Activated T-cell treated with anti-CD3 and anti-CD28 coated beads for 48 hours (primary cell): ENCODE results near the gene TNNI2.
A peak's percentile ranks its signal among the peaks of the same experiment; 100 is the strongest.

Source experiments
- DNase-seq: peaks from one replicate; pipeline ENCODE4 v3.0.0-alpha.2; 2020; ENCODE audit warnings: low read depth

The TNNI2 gene

GRCh38 chr11:1847006-1847735 is 8.4 kb downstream of the TNNI2 start:
- DNase-seq: no peak

DNA sequence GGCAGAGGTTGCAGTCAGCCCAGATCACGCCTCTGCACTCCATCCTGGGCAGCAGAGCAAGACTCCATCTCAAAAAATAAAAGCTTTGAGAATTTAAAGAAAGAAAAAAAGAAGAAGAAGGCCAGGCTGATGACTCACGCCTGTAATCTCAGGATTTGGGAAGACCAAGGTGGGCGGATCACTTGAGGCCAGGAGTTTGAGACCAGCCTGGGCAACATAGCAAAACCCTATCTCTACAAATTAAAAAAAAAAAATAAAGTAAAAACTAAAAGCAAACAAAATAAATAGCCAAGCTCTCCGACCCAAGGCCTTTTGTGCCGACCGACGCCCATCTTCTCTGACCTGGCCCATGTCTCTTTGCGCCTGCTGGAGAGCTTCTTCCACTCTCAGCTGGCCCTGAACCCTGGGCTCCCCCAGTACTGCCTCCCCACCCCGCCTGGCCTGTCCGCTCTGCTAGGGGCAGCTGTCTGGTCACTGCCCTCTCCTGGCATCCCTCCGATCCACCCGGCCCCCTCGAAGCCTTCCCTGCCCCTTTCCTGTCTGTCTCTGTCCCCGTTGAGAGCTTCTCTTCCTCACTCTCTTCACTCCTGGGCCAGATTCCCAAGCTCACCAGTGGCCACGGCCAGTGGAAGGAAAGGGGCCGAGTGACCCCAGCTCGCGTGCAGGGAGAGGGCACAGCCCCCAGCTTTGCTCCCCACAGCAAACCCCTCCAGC is 9.3 kb downstream of the TNNI2 start:
- DNase-seq: no peak

DNA sequence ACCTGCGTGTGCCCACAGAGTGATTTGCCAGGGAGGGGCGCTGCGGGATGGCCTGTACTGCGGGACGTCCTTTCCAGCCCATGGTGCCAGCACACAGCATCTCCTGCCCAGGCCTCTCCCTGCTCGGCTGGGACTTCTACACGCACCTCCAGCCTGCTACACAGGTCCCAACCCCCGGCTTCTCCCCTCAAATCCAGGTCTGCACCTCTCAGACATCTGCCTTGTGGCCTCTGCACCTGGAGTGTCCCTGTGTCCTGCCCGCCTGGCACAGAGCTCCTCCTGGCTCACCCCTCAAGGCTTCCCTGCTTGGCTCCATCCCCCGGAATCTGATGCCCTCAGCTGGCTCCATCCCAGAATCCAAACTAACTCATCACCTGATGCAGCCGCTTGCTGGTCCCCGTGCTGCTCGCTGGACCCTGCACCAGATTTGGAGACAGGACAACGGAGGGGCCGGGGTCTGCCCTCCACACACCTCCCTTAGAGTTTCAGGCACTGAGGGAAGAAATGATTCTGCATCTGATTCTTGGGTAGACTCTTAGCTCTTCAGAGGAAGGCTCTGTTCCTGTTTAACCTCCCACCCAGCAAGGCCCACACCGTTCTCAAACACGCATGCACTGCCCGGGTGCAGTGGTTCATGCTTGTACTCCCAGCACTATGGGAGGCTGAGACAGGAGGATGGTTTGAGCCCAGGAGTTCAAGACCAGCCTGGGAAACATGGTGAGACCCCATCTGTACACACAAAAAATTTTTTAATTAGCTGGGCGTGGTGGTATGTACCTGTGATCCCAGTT is 10.1 kb downstream of the TNNI2 start:
- no peak for DNase-seq

DNA sequence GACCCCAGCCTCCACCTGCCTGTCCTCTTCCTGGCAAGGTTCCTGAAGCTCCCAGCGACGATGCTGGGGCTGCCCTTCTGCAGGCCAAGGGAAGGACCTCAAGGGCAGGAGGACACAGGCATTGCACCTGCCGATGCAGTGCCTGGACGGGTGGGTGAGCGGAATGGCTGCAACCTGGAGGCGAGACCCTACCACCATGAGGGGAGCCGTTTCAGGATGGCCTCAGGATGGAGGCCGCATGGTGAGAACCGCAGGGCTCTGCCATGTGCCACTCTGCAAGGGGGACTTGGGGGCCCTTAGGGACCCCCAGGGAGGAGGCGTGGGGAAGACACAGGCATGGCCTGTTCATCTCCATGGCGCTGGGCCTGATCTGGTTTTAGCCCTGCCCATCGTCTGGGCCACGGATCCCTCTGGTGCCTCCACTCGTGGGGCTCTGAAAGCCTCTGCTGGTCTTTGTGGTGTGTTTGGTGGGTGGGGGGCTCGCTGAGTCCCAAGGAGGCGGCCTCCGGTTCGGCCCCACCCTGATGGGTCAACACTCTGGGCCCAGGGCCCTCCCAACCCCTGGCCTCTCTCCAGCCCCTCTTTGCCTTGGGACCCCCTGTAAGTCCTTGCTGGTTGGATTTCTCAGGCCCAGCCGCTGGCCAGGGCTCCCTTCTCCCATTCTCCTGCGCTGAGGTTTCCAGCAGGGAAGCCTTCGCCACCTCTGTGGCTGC is 12.8 kb downstream of the TNNI2 start:
- no peak for DNase-seq

GRCh38 chr11:1852271-1852876 is 13.6 kb downstream of the TNNI2 start:
- DNase-seq: no peak

DNA sequence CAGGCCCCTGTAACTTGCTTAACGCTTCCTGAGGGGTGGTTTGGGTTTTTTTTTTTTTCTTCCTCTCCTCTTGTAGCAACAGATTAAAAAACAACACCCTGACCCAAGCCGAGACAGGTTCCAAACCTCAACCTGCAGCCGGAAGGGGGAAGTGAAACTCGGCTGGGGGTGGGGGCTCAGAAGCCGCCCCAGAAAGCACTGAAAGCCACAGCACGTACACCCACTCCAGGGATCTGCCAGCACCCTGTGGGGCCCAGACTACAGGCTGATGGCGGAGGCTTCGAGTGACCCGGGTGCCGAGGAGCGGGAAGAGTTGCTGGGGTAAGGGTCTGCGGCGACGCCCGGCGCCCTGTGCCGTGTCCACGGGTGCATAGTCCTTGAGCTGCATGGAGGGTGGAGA is 14.1 kb downstream of the TNNI2 start, which contains the start of gene LSP1:
LSP1 (plus strand) TSS at position 208 of the 400 bp plus-strand sequence; CDS start at position 269, 61 bp downstream.
- DNase-seq: peak; percentile 79

- DNase-seq: no peak
These were observed 14.8 kb downstream of the TNNI2 start for GRCh38 chr11:1853376-1854131.

GRCh38 chr11:1854132-1854948 is 15.6 kb downstream of the TNNI2 start:
- no peak for DNase-seq

DNA sequence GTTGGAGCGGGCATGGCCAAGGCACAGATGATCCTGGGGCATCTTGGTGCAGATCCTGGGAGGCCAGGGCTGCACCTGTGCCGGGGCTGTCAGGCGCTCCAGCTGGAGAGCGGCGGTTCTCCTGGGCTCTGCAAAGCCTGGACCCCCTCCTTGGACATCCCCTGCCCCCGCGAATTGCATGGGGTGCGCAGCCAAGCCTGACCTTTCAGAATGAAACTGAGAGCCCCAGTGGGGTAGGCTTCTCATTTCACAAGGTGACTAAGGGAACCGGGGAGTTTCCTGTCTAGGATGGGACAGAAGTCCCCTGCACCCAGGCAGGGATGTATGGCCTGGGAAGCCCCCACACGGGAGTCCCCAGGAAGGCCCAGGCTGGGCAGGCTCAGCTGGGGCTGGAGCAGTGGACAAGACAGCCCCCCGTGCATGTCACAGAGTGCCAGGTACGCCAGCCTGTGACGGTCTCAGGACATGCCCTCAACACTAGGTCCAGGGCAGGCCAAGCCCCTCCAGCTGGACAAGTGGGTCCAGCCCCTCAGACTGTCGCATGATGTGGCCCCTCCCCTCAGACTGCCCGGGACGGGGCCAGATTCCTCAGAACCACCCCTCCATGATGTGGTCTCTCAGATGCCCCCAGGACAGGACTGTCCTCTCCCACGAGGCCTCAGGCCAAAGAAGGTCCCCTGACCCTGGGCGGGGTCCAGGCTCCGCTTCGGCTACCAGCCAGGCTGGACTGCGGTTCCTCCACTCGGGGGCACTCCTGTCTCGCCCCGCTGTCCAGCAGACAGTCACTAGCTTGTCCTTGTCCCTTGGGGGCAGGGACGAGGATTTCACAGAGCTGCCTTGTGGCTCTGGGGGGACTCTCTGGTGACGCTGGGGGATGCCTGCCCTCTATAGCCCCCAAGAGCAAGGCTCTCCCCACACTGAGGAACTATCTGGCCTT is 16.4 kb downstream of the TNNI2 start:
- peak; percentile 41 for DNase-seq

GRCh38 chr11:1855886-1856265 is 17.1 kb downstream of the TNNI2 start:
- no peak for DNase-seq

DNA sequence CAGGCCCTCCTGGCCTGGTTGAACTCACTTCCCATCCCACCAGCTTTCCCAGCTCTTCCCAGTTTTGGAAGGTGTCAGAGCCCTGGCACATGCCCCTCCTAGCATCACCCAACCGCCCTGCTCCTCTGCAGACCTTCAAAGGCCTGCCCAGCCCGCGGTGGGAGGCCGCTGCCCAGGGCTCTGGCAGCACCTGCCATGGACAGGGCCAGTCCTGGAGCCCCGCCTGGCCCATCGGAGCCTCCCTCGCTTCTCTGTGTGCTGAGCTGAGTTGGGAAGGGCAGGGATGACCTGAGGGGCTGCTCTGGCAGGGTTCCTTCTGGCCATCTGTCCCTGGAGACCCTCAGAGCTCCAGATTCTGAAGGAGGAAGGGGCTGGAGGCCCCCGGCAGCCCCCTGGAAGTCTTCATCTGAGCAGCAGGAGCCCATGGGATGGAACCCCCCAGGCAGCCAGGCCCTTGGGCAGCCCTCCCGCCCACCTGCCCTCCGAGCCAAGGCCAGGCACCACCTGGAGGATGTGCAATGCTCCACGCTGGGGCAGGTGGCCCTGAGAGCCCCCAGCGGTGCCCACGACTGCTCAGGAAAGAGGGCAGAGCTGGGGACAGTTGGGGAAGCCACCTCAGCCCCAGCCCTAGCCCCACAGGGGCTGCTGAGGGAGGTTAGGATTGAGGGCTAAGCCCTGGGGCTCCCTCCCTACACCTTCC is 17.7 kb downstream of the TNNI2 start:
- DNase-seq: no peak

- no peak for DNase-seq
These were observed 18.3 kb downstream of the TNNI2 start for GRCh38 chr11:1857064-1857463.

DNA sequence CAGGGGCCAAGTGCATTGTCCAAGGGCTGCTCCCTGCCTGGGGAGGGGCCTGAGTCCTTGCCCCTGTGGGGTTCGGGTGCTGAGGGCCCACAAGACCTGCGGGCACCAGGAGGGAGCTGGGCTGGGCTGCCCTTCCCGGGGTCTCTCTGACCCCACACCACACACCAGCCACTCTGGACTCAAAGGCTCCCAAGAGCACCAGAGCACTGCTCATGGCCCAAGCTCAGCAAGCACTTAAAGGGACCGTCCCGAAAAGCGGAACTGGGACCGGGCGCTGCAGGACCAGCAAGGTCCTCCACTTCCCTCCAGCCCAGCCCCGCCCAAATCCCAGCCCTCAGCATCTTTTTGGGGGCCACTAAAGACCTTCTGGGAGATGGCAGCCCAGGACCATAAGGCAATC is 19.4 kb downstream of the TNNI2 start:
- no peak for DNase-seq

GRCh38 chr11:1858576-1858975 is 19.8 kb downstream of the TNNI2 start:
- no peak for DNase-seq

DNA sequence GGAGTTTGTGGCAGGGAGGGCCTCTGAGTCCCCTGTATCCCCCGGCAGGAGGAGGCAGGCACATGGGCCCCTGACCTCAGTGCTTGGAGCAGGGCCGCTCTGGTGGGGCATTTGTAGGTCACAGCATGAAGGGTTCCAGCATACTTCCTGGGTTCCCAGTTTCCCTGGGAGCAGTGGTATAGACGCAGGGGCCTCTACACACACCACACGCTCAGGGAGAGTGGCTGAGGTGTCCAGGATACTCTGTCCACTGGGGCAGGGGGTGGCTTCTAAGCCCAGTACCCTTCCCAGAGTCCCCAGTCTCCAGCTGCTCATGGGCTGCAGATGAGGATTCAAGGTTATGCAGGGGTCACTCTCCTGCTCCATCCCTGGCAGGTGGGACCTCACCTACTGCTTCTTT is 20.2 kb downstream of the TNNI2 start:
- DNase-seq: no peak

DNA sequence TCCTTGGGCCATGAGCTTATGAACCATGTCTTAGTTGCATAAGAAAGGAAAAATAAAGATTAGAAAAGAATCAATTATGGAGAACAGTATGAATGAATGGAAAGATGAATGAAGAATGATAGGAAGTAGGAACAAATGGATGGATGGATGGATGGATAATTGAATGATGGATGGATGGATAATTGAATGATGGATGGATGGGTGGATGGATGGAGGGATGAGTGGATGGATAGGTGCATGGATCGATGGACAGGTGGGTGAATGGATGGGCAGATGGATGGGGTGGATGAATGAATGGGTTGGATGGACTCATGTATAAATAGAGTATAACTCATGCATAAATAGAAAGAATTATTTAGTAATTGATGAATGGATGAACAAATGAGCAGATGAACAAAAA is 21.3 kb downstream of the TNNI2 start:
- DNase-seq: no peak

DNA sequence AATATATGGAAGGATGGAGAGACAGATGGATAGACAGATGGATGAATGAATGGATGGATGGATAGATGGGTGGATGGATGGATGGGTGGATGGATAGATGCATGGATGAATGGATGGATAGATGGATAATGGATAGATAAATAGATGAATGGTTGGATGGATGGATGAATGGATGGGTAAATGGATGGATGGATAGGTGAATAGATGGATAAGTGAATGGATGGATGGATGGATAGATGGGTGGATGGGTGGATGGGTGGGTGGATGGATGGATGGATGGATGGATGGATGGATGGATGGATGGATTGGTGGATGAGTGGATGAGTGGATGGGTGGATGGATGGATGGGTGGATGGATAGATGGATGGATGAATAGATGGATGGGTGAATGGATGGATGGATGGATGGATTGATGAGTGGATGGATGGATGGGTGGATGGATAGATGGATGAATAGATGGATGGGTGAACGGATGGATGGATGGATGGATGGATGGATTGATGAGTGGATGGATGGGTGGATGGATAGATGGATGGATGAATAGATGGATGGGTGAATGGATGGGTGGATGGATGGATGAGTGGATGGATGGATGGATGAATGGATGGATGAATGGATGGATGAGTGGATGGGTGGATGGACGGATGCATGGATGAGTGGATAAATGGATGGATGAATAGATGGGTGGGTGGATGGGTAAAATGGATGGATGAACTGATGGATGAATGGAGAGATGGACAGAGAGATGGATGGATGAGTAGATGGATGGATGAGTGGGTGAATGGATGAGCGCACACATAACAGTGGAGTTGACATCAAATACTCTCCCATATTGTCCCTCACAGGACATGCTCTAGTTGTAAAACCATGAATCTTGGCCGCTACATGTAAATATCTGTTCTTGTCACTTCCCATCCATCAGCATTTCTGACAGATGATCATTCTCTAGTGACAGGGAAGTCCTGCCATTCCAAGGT is 22.9 kb downstream of the TNNI2 start:
- no peak for DNase-seq
